Lung (tissue), 12 donors: ENCODE data around the gene ZNHIT6. TPM values are rescaled to one million over a fixed set of nuclear protein-coding genes. Genes with fewer than 3 reads are reported as not detected.

Source experiments
- ATAC-seq: fragments of 200-7000 bp; cut with Tn5 transposase; one replicate; pipeline ENCODE4 v1.9.1; 2020; ENCODE audit warnings: moderate number of reproducible peaks; ENCODE audit not compliant: insufficient read depth, low FRiP score
- DNase-seq, 3 donors: peaks; one replicate each; pipeline ENCODE4 v3.0.0-alpha.2; 2013 to 2017
- H3K27ac ChIP-seq, 2 donors: one replicate each; pipeline ENCODE4 v1.5.1; 2013; ENCODE audit warnings: mild to moderate bottlenecking in 2 of 2, moderate library complexity in 2 of 2, control low read depth in 1 of 2, inconsistent platforms in 1 of 2, low read depth in 1 of 2, low read length in 1 of 2
- H3K27me3 ChIP-seq, 3 donors: one replicate each; pipeline ENCODE4 v1.5.1; 2013; ENCODE audit warnings: low read length in 2 of 3; ENCODE audit not compliant: control insufficient read depth in 3 of 3, insufficient read depth in 3 of 3
- H3K36me3 ChIP-seq, 4 donors: one replicate each; pipeline ENCODE4 v1.5.1; 2013; ENCODE audit warnings: low read length in 4 of 4, mild to moderate bottlenecking in 1 of 4, moderate library complexity in 1 of 4; ENCODE audit not compliant: control insufficient read depth in 4 of 4, insufficient read depth in 4 of 4
- H3K4me1 ChIP-seq, 5 donors: one replicate each; pipeline ENCODE4 v1.5.1; 2013; ENCODE audit warnings: low read length in 5 of 5, mild to moderate bottlenecking in 2 of 5, moderate library complexity in 1 of 5; ENCODE audit not compliant: control insufficient read depth in 5 of 5, insufficient read depth in 5 of 5
- H3K4me3 ChIP-seq: one replicate; pipeline ENCODE4 v1.5.1; 2013; ENCODE audit warnings: mild to moderate bottlenecking, control low read depth, moderate library complexity
- H3K9ac ChIP-seq, 2 donors: one replicate each; pipeline ENCODE4 v1.5.1; 2013; ENCODE audit warnings: low read length in 2 of 2, control low read depth in 1 of 2; ENCODE audit not compliant: insufficient read depth in 1 of 2
- H3K9me3 ChIP-seq, 4 donors: one replicate each; pipeline ENCODE4 v1.5.1; 2013; ENCODE audit warnings: low read length in 3 of 4, mild to moderate bottlenecking in 1 of 4, moderate library complexity in 1 of 4; ENCODE audit not compliant: control insufficient read depth in 4 of 4, insufficient read depth in 3 of 4
- WGBS, 2 donors: extraction: QIAGEN DNeasy Blood & Tissue Kit; methylation state at CpG; one replicate each; pipeline ENCODE4 v1.1.7; 2013; 5-methylcytosine and 5-hydroxymethylcytosine counted together
- polyA plus RNA-seq, 2 donors: library from polyadenylated mRNA; stranded (reverse); fragments of 200-250 nt; gene quantifications; one replicate each; pipeline ENCODE4 v1.2.1, GENCODE V29; 2013
- total RNA-seq, 2 donors: library from RNA; depleted of rRNA in 1 of 2; stranded (reverse); fragments of >200 nt in 1 of 2; gene quantifications; one replicate each; pipeline ENCODE4 v1.2.1, GENCODE V29; 2014 to 2021
- TF ChIP-seq, protein P1 (sequence below): IDR thresholded peaks from 2 replicates; pipeline ENCODE4 v1.5.1; 2012; ENCODE audit warnings: mild to moderate bottlenecking; ENCODE audit errors: control extremely low read depth, extremely low read depth
- donor health status: control.
- donor health status: control.
- donor health status: Bipolar disorder and iron deficiency.
- donor health status: healthy.
- donor health status: DM: yes; HTN: yes; CAD: no.

ZNHIT6 gene
- total and polyA plus RNA-seq, 4 donors: 8.7 to 17.7 (median 10.1) TPM

DNA sequence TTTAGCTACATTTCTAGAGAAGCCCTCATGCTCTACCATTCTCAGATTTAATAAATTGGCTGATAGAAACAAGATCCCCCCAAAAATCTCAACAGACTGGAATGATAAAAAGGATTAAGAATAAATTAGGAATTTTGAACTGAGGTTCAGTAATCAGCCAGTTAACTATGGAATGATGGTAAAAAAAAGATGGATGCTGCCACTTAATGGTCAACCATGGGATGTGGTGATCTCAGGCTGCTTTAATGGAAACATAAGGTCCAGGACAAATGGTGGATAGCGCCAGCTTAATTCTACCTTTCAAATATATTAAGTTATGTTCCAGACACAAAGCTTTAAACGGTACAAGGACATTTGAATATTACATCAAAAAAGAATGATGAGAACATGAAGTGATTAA, 77.7 kb downstream of the ZNHIT6 start:
- H3K4me3 ChIP-seq: no peak overlapping the region
- H3K27ac ChIP-seq: no peak overlapping the region
- no peak for DNase-seq
- no peak for ATAC-seq
- WGBS, 2 donors: 92 to 98% methylated on average over 2 of the region's 2 CpGs
- H3K9ac ChIP-seq: no peak overlapping the region
- TF ChIP-seq, protein P1, sequence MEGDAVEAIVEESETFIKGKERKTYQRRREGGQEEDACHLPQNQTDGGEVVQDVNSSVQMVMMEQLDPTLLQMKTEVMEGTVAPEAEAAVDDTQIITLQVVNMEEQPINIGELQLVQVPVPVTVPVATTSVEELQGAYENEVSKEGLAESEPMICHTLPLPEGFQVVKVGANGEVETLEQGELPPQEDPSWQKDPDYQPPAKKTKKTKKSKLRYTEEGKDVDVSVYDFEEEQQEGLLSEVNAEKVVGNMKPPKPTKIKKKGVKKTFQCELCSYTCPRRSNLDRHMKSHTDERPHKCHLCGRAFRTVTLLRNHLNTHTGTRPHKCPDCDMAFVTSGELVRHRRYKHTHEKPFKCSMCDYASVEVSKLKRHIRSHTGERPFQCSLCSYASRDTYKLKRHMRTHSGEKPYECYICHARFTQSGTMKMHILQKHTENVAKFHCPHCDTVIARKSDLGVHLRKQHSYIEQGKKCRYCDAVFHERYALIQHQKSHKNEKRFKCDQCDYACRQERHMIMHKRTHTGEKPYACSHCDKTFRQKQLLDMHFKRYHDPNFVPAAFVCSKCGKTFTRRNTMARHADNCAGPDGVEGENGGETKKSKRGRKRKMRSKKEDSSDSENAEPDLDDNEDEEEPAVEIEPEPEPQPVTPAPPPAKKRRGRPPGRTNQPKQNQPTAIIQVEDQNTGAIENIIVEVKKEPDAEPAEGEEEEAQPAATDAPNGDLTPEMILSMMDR: no peak
- no peaks in the 10 kb centered on the region for H3K27me3 ChIP-seq
- no peaks in the 10 kb centered on the region for H3K9me3 ChIP-seq
- peaks cover 0 to 3% (median 0%) of the 10 kb centered on the region in 4 donors for H3K36me3 ChIP-seq
- peaks cover 0 to 11% (median 5%) of the 10 kb centered on the region in 5 donors for H3K4me1 ChIP-seq

GRCh38 chr1:85629532-85629920, 78.7 kb downstream of the ZNHIT6 start:
- H3K9ac ChIP-seq: no peak overlapping the region
- H3K27me3 ChIP-seq: no peaks in the 10 kb centered on the region
- no peak for ATAC-seq
- no peak overlapping the region for H3K4me3 ChIP-seq
- H3K27ac ChIP-seq: no peak overlapping the region
- no peaks in the 10 kb centered on the region for H3K9me3 ChIP-seq
- peak in 1 of 3 donors; percentile 25 for DNase-seq
- WGBS, 2 donors: 49 to 80% methylated on average over 2 of the region's 2 CpGs
- TF ChIP-seq, protein P1: no peak
- H3K4me1 ChIP-seq: peaks cover 0 to 11% (median 5%) of the 10 kb centered on the region in 5 donors
- H3K36me3 ChIP-seq: peaks cover 0 to 3% (median 0%) of the 10 kb centered on the region in 4 donors

DNA sequence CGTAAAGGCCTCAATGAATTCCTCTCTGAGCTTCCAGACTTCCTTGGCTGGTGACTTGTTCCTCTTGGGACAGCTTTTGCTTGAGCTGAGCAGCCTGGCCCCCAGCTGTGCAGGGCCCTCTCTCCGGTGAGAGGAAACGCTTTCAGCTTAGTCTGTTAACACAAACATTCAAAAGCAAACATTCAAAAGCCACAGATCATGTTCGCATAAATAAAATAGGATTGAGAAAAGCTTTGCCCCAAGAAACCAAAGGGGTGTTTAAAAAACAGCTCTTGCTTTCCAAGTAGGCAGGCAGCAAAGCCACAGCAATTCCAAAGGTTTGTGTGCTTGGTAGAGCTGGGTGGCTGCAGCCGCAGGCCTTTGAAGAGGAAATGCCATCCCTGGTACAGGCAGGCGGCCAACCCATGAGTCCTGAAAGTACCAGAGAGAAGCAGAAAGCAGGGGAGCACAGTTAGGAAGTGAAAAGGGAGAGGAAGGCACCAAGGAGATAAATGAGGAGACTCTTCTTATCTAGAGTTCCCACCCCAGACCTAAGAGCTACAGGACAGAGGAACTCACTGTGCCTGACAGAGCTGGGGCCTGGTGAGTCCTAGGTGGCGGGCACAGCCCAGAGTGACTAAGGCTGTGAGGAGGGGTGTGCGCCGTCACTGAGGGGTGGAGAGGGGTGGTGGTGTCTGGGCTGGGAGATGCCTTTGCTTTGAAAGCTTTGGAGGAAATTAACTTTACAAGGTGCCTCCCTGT, 79.3 kb downstream of the ZNHIT6 start:
- Histone ChIP-seq H3K9me3 (no peaks in the 10 kb centered on the region), H3K27me3 (no peaks in the 10 kb centered on the region), H3K4me3 (no peak overlapping the region), H3K36me3 (peaks cover 0 to 3% (median 0%) of the 10 kb centered on the region in 4 donors), H3K4me1 (peaks cover 0 to 11% (median 5%) of the 10 kb centered on the region in 5 donors), H3K27ac (peak overlapping the region in 1 of 2 donors; percentile 62), H3K9ac (peak overlapping the region in 1 of 2 donors; percentile 0)
- TF ChIP-seq, protein P1: no peak
- WGBS, 2 donors: 44 to 72% methylated on average over 9 of the region's 9 CpGs
- peak; percentile 63 to 78 (median 68) for DNase-seq
- ATAC-seq: peak; percentile 59
